HCT116 (cell line): ENCODE data around the gene STIM2. TPM values are rescaled to one million over a fixed set of nuclear protein-coding genes. Genes with fewer than 3 reads are reported as not detected.
"Not testable (repeated sequence)": the region's sequence is repeated elsewhere in the genome, so short reads cannot be mapped to it uniquely, and the experiment has no call there.

ENCODE experiments used
- ATAC-seq: fragments of 200-7000 bp; cut with Tn5 transposase; 2 replicates; pipeline ENCODE4 v1.9.1; 2020; ENCODE audit warnings: mild to moderate bottlenecking, moderate library complexity
- BruUV-seq: library from RNA; stranded (reverse); fragments of 400-500 nt; replicated peaks from 2 replicates; lab custom pipeline; 2021; lab: Mats Ljungman, UMichigan
- CTCF ChIA-PET: fragments of 300-600 bp; sonication (Branson Sonifier 250); formaldehyde crosslinking; loops from one replicate; lab custom pipeline; 2021; ENCODE audit warnings: antibody characterized with exemption; lab: Charles Lee
- POLR2A ChIA-PET: fragments of 300-600, 350-600 bp; sonication (Branson Sonifier 250); formaldehyde crosslinking; loops from one replicate; lab custom pipeline; 2021; ENCODE audit warnings: antibody characterized with exemption; lab: Charles Lee
- RAD21 ChIA-PET, 2 experiments: fragments of 300-600 bp; sonication (Branson Sonifier 250); formaldehyde crosslinking; loops; one replicate each; lab custom pipeline; 2023; ENCODE audit warnings: low total read pairs in 2 of 2; ENCODE audit not compliant: uncharacterized antibody in 2 of 2, unreplicated experiment in 2 of 2, low non-redundant PET in 1 of 2; lab: Charles Lee
- DNase-seq: peaks from one replicate; pipeline ENCODE4 v3.0.0-alpha.2; 2010; ENCODE audit warnings: low read depth, low spot score
- H2AFZ ChIP-seq: fragments of 200-600 bp; shearing (Covaris generic), sonication (generic); 2 replicates; pipeline ENCODE4 v1.6.1; 2017; ENCODE audit warnings: low read depth, mixed run types, mixed read lengths, antibody characterized with exemption, low read length; ENCODE audit not compliant: poor library complexity, severe bottlenecking
- H3K27ac ChIP-seq: 2 replicates; pipeline ENCODE4 v1.5.1; 2012; ENCODE audit warnings: low read depth, low read length
- H3K27me3 ChIP-seq: fragments of 200-600 bp; sonication (generic); 2 replicates; pipeline ENCODE4 v1.6.1; 2016; ENCODE audit warnings: mixed run types, low read length, mixed read lengths; ENCODE audit not compliant: insufficient read depth
- H3K36me3 ChIP-seq, 2 experiments: fragments of 200-500 bp in 1 of 2; fragments of 200-600 bp in 1 of 2; sonication (Bioruptor generic) in 1 of 2; sonication (generic) in 1 of 2; 2 replicates each; pipeline versions ENCODE4 v1.5.1 to v1.6.1; 2014 to 2016; ENCODE audit warnings: low read length in 2 of 2, inconsistent platforms in 1 of 2, mixed read lengths in 1 of 2, mixed run types in 1 of 2; ENCODE audit not compliant: insufficient read depth in 2 of 2, control insufficient read depth in 1 of 2
- H3K4me1 ChIP-seq, 2 experiments: fragments of 200-600 bp in 1 of 2; sonication (generic) in 1 of 2; 2 replicates each; pipeline versions ENCODE4 v1.5.1 to v1.6.1; 2012 to 2017; ENCODE audit warnings: low read length in 2 of 2, inconsistent platforms in 1 of 2, mild to moderate bottlenecking in 1 of 2, mixed read lengths in 1 of 2, mixed run types in 1 of 2, moderate library complexity in 1 of 2; ENCODE audit not compliant: insufficient read depth in 2 of 2, control insufficient read depth in 1 of 2
- H3K4me2 ChIP-seq: fragments of 200-600 bp; sonication (generic); 2 replicates; pipeline ENCODE4 v1.6.1; 2017; ENCODE audit warnings: mixed run types, low read length, mixed read lengths
- H3K4me3 ChIP-seq, 2 experiments: fragments of 200-600 bp in 1 of 2; sonication (generic) in 1 of 2; replicated peaks in 1 of 2; 2 replicates each; pipeline ENCODE4 v1.5.1; 2011 to 2016; ENCODE audit warnings: low read length in 2 of 2, control low read depth in 1 of 2, low read depth in 1 of 2, mild to moderate bottlenecking in 1 of 2, mixed read lengths in 1 of 2, mixed run types in 1 of 2
- H3K79me2 ChIP-seq: fragments of 200-600 bp; sonication (generic); 2 replicates; pipeline ENCODE4 v1.6.1; 2017; ENCODE audit warnings: mild to moderate bottlenecking, mixed run types, low read length, moderate library complexity, mixed read lengths; ENCODE audit not compliant: insufficient read depth
- H3K9ac ChIP-seq: fragments of 200-600 bp; sonication (generic); 2 replicates; pipeline ENCODE4 v1.6.1; 2016; ENCODE audit warnings: low read length, mixed read lengths
- H3K9me2 ChIP-seq: fragments of 200-600 bp; sonication (generic), shearing (Covaris generic); 2 replicates; pipeline ENCODE4 v1.6.1; 2017; ENCODE audit warnings: mixed run types, mild to moderate bottlenecking, moderate library complexity; ENCODE audit not compliant: insufficient read depth
- H3K9me3 ChIP-seq, 2 experiments: fragments of 200-500 bp in 1 of 2; fragments of 200-600 bp in 1 of 2; sonication (Bioruptor generic) in 1 of 2; sonication (generic) in 1 of 2; 2 replicates each; pipeline ENCODE4 v1.6.1; 2014 to 2017; ENCODE audit warnings: low read length in 2 of 2, mixed read lengths in 2 of 2, inconsistent platforms in 1 of 2, low read depth in 1 of 2, mild to moderate bottlenecking in 1 of 2, mixed run types in 1 of 2, moderate library complexity in 1 of 2; ENCODE audit not compliant: control insufficient read depth in 1 of 2, insufficient read depth in 1 of 2
- H4K20me1 ChIP-seq: fragments of 200-600 bp; sonication (generic), shearing (Covaris generic); 2 replicates; pipeline ENCODE4 v1.6.1; 2017; ENCODE audit warnings: mixed run types, mild to moderate bottlenecking, moderate library complexity; ENCODE audit not compliant: insufficient read depth
- EZH2phosphoT487 ChIP-seq: fragments of 200-600 bp; IDR thresholded peaks from 2 replicates; pipeline ENCODE4 v1.6.1; 2018; ENCODE audit warnings: antibody characterized with exemption, borderline replicate concordance
- FOSL1 ChIP-seq: IDR thresholded peaks from 2 replicates; pipeline ENCODE4 v1.6.1; 2012; ENCODE audit warnings: low read depth
- POLR2A ChIP-seq: IDR thresholded peaks from 2 replicates; pipeline ENCODE4 v1.7.0; 2011; ENCODE audit warnings: borderline replicate concordance; ENCODE audit not compliant: insufficient read depth, insufficient read length; ENCODE audit errors: extremely low read depth
- TCF7L2 ChIP-seq: IDR thresholded peaks from 2 replicates; pipeline ENCODE4 v1.7.0; 2011; ENCODE audit warnings: borderline replicate concordance, inconsistent platforms; ENCODE audit not compliant: insufficient read depth, insufficient read length; ENCODE audit errors: extremely low read depth
- YY1 ChIP-seq: IDR thresholded peaks from 2 replicates; pipeline ENCODE4 v1.6.1; 2011; ENCODE audit warnings: low read length, low read depth, moderate library complexity, mild to moderate bottlenecking; ENCODE audit not compliant: insufficient replicate concordance; ENCODE audit errors: extremely low read depth
- intact Hi-C: fragments of 100-400 bp; cut with micrococcal nuclease; formaldehyde crosslinking; loops from 2 replicates; pipeline ENCODE4 v1.10.0; 2022
- total RNA-seq: library from RNA; stranded (reverse); gene quantifications from one replicate; pipeline ENCODE4 v1.2.1, GENCODE V29; 2021; ENCODE audit not compliant: unreplicated experiment
- TF ChIP-seq, protein P1 (sequence below), 3 experiments: fragments of 200-600 bp in 1 of 3; sonication (generic) in 1 of 3; IDR thresholded peaks in 2 of 3; conservative IDR thresholded peaks in 1 of 3; 2 replicates each; pipeline ENCODE4 v1.5.1; 2012 to 2017; ENCODE audit warnings: low read depth in 2 of 3, low read length in 2 of 3, antibody characterized with exemption in 1 of 3, borderline replicate concordance in 1 of 3, control low read depth in 1 of 3, mild to moderate bottlenecking in 1 of 3, mixed read lengths in 1 of 3, mixed run types in 1 of 3, moderate library complexity in 1 of 3; ENCODE audit not compliant: insufficient read depth in 1 of 3

The STIM2 gene
- total RNA-seq, 1 experiment from 2014 or later: 65.9 TPM

DNA sequence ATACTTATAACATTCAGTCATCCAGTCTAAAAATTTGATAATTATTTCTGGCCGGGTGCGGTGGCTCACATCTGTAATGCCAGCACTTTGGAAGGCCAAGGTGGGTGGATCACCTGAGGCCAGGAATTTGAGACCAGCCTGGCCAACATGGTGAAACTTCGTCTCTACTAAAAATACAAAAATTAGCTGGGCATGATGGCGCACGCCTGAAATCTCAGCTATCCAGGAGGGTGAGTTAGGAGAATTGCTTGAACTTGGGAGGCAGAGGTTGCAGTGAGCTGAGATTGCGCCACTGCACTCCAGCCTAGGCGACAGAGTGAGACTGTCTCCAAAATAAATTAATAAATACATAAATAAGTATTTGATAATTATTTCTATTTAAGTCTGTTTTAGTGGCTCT, 34.2 kb downstream of the STIM2 start:
- BruUV-seq, H3K27ac ChIP-seq, DNase-seq, H3K9me3 ChIP-seq, H3K4me3 ChIP-seq, H3K4me1 ChIP-seq, POLR2A ChIA-PET, RAD21 ChIA-PET, H3K9me2 ChIP-seq, H4K20me1 ChIP-seq, intact Hi-C loops, H3K9ac ChIP-seq, H3K4me2 ChIP-seq, H3K27me3 ChIP-seq, H2AFZ ChIP-seq, H3K36me3 ChIP-seq, ATAC-seq: not testable (repeated sequence)
- peaks cover 20% of the 10 kb centered on the region for H3K79me2 ChIP-seq
- CTCF ChIA-PET: interaction anchor here (0.7 kb wide), 1 partner anchor 13 kb away, joined by 3 read pairs; no protein-coding TSS in a partner anchor

- Histone ChIP-seq H3K4me2 (no peak overlapping the region), H3K79me2 (peaks cover 27% of the 10 kb centered on the region), H3K36me3 (no peaks in the 10 kb centered on the region), H3K9me2 (no peaks in the 10 kb centered on the region), H3K4me1 (no peaks in the 10 kb centered on the region), H3K9ac (no peak overlapping the region), H2AFZ (no peak overlapping the region), H3K27me3 (no peaks in the 10 kb centered on the region), H3K4me3 (no peak overlapping the region), H4K20me1 (no peaks in the 10 kb centered on the region), H3K9me3 (no peaks in the 10 kb centered on the region), H3K27ac (no peak overlapping the region)
- no peak for ATAC-seq
- POLR2A ChIA-PET: no interaction called here
- BruUV-seq: no TSS peak
- intact Hi-C loops: no loop called here
- TF ChIP-seq TCF7L2 (no peak), EZH2phosphoT487 (no peak), FOSL1 (no peak), YY1 (no peak), POLR2A (no peak)
- TF ChIP-seq, protein P1, sequence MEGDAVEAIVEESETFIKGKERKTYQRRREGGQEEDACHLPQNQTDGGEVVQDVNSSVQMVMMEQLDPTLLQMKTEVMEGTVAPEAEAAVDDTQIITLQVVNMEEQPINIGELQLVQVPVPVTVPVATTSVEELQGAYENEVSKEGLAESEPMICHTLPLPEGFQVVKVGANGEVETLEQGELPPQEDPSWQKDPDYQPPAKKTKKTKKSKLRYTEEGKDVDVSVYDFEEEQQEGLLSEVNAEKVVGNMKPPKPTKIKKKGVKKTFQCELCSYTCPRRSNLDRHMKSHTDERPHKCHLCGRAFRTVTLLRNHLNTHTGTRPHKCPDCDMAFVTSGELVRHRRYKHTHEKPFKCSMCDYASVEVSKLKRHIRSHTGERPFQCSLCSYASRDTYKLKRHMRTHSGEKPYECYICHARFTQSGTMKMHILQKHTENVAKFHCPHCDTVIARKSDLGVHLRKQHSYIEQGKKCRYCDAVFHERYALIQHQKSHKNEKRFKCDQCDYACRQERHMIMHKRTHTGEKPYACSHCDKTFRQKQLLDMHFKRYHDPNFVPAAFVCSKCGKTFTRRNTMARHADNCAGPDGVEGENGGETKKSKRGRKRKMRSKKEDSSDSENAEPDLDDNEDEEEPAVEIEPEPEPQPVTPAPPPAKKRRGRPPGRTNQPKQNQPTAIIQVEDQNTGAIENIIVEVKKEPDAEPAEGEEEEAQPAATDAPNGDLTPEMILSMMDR (IDR thresholded peaks at IDR 0.05 in 2 of 3, conservative IDR thresholded peaks at IDR 0.05 in 1 of 3; ENCODE audit: borderline replicate concordance in 1 of 3, insufficient read depth in 1 of 3, low read depth in 2 of 3, low read length in 2 of 3): no peak
- RAD21 ChIA-PET: no interaction called here
- no peak for DNase-seq
- CTCF ChIA-PET: no interaction called here
These were observed 36.0 kb downstream of the STIM2 start for GRCh38 chr4:26896636-26897035.
